ENCODE results near the gene BCAR1. TPM values are rescaled to one million over a fixed set of nuclear protein-coding genes. Genes with fewer than 3 reads are reported as not detected.
A peak's percentile ranks its signal among the peaks of the same experiment; 100 is the strongest.
"Not testable (repeated sequence)": the region's sequence is repeated elsewhere in the genome, so short reads cannot be mapped to it uniquely, and the experiment has no call there.

The BCAR1 gene
- total RNA-seq, 1 donor, result 75.3 TPM

DNA sequence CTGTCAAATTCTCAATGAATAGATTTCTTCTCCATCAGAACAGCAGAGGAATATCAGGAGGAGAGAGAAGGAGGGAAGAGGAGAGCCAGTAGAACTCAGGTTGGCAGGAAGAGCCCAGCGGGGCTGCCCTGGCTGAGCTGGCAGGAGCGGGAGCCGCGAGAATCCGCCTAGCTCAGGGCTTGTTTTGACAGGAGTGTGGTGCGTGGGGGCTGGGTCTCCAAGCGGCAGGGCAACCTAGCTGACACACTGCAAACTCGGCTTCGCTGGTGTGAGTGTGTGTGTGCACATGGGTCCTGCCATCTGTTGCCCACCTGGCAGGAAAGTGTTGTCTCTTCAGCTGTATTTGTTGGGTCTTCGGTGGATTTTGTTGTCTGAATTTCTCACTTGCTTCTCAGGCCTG, 27.9 kb upstream of the BCAR1 start:
- Histone ChIP-seq H3K4me1 (ENCODE audit: insufficient read depth, low read length) (no peaks in the 10 kb centered on the region), H3K4me2 (ENCODE audit: insufficient read depth, low read length) (peak overlapping the region; percentile 33), H3K36me3 (ENCODE audit: insufficient read depth, low read length) (no peaks in the 10 kb centered on the region), H3K9me3 (ENCODE audit: low read depth, low read length) (no peaks in the 10 kb centered on the region), H3K27me3 (ENCODE audit: insufficient read depth, low read length) (no peaks in the 10 kb centered on the region), H3K79me2 (ENCODE audit: insufficient read depth, low read length) (no peaks in the 10 kb centered on the region), H3K4me3 (ENCODE audit: insufficient read depth, low read length) (no peak overlapping the region), H2AFZ (ENCODE audit: low read length) (no peak overlapping the region), H4K20me1 (ENCODE audit: insufficient read depth, low read length) (no peaks in the 10 kb centered on the region), H3K27ac (ENCODE audit: low read depth, low read length) (no peak overlapping the region)
- TF ChIP-seq, protein P1, sequence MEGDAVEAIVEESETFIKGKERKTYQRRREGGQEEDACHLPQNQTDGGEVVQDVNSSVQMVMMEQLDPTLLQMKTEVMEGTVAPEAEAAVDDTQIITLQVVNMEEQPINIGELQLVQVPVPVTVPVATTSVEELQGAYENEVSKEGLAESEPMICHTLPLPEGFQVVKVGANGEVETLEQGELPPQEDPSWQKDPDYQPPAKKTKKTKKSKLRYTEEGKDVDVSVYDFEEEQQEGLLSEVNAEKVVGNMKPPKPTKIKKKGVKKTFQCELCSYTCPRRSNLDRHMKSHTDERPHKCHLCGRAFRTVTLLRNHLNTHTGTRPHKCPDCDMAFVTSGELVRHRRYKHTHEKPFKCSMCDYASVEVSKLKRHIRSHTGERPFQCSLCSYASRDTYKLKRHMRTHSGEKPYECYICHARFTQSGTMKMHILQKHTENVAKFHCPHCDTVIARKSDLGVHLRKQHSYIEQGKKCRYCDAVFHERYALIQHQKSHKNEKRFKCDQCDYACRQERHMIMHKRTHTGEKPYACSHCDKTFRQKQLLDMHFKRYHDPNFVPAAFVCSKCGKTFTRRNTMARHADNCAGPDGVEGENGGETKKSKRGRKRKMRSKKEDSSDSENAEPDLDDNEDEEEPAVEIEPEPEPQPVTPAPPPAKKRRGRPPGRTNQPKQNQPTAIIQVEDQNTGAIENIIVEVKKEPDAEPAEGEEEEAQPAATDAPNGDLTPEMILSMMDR (IDR thresholded peaks at IDR 0.05; ENCODE audit: extremely low read depth, low read depth, low read length), result no peak
- DNase-seq (ENCODE audit: insufficient read length, low spot score, missing footprints), result no peak

- peaks cover 3% of the 10 kb centered on the region for H3K4me1 ChIP-seq (ENCODE audit: insufficient read depth, low read length)
- no peaks in the 10 kb centered on the region for H3K9me3 ChIP-seq (ENCODE audit: low read depth, low read length)
- H3K4me2 ChIP-seq (ENCODE audit: insufficient read depth, low read length), result no peak overlapping the region
- DNase-seq (ENCODE audit: insufficient read length, low spot score, missing footprints), result peak; percentile 58
- H3K27me3 ChIP-seq (ENCODE audit: insufficient read depth, low read length), result no peaks in the 10 kb centered on the region
- H3K4me3 ChIP-seq (ENCODE audit: insufficient read depth, low read length), result no peak overlapping the region
- no peaks in the 10 kb centered on the region for H4K20me1 ChIP-seq (ENCODE audit: insufficient read depth, low read length)
- H3K79me2 ChIP-seq (ENCODE audit: insufficient read depth, low read length), result no peaks in the 10 kb centered on the region
- no peak overlapping the region for H2AFZ ChIP-seq (ENCODE audit: low read length)
- no peaks in the 10 kb centered on the region for H3K36me3 ChIP-seq (ENCODE audit: insufficient read depth, low read length)
- H3K27ac ChIP-seq (ENCODE audit: low read depth, low read length), result no peak overlapping the region
- TF ChIP-seq, protein P1 (IDR thresholded peaks at IDR 0.05; ENCODE audit: extremely low read depth, low read depth, low read length), result no peak
Observed at GRCh38 chr16:75273054-75273925, 21.9 kb upstream of the BCAR1 start.

DNA sequence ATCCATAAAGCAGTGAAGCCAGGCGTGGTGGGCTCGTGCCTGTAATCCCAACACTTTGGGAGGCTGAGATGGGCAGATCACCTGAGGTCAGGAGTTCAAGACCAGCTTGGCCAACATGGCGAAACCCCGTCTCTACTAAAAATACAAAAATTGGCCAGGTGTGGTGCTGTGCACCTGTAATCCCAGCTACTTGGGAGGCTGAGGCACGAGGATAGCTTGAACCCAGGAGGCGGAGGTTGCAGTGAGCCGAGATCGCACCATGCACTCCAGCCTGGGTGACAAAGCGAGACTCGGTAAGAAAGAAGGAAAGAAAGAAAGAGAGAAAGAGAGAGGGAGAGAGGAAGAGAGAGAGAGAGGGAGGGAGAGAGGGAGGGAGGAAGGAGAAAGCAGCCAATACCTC, 21.2 kb upstream of the BCAR1 start:
- H3K27me3 ChIP-seq (ENCODE audit: insufficient read depth, low read length); H3K4me3 ChIP-seq (ENCODE audit: insufficient read depth, low read length); H2AFZ ChIP-seq (ENCODE audit: low read length); H3K27ac ChIP-seq (ENCODE audit: low read depth, low read length); H4K20me1 ChIP-seq (ENCODE audit: insufficient read depth, low read length); H3K79me2 ChIP-seq (ENCODE audit: insufficient read depth, low read length); H3K4me1 ChIP-seq (ENCODE audit: insufficient read depth, low read length); DNase-seq (ENCODE audit: insufficient read length, low spot score, missing footprints); H3K9me3 ChIP-seq (ENCODE audit: low read depth, low read length); H3K36me3 ChIP-seq (ENCODE audit: insufficient read depth, low read length); H3K4me2 ChIP-seq (ENCODE audit: insufficient read depth, low read length): not testable (repeated sequence)

DNA sequence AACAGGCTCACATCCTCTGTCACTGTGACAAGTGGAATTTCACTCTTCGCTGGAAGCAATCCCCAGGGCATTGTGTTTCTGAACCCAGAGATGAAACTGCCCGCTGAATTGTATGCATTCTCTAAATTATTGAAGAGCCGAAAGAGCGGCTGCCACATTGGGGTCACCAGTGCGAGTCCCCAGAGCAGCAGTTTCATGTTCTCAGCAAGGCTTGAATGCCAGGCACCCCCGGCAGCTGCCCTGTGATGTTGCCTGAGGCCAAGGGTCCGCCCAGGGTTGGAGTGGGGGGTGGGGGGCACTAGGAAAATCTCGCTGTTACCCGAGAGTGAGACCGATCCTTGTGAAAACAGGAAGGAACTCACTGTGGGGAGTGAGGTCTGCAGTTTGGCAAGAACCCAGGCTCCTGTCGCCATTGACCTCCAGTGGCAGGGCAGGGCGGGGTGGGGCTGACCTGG, 20.7 kb upstream of the BCAR1 start:
- Histone ChIP-seq H3K27ac (ENCODE audit: low read depth, low read length) (no peak overlapping the region), H3K4me2 (ENCODE audit: insufficient read depth, low read length) (no peak overlapping the region), H4K20me1 (ENCODE audit: insufficient read depth, low read length) (no peaks in the 10 kb centered on the region), H3K9me3 (ENCODE audit: low read depth, low read length) (no peaks in the 10 kb centered on the region), H3K27me3 (ENCODE audit: insufficient read depth, low read length) (no peaks in the 10 kb centered on the region), H3K4me1 (ENCODE audit: insufficient read depth, low read length) (peaks cover 10% of the 10 kb centered on the region), H3K36me3 (ENCODE audit: insufficient read depth, low read length) (no peaks in the 10 kb centered on the region), H3K4me3 (ENCODE audit: insufficient read depth, low read length) (no peak overlapping the region), H3K79me2 (ENCODE audit: insufficient read depth, low read length) (no peaks in the 10 kb centered on the region), H2AFZ (ENCODE audit: low read length) (no peak overlapping the region)
- DNase-seq (ENCODE audit: insufficient read length, low spot score, missing footprints), result peak; percentile 89
- TF ChIP-seq, protein P1 (IDR thresholded peaks at IDR 0.05; ENCODE audit: extremely low read depth, low read depth, low read length), result no peak
